Stimulated activated naive CD8-positive, alpha-beta T cell treated with anti-CD3 and anti-CD28 coated beads, Interleukin-15, Interleukin-2, amounts not matched to agents 100 ng/mL and 50 ng/mL, for 24 hours (primary cell): ENCODE measurements around the gene P2RX1.

Experiments
- H3K27ac Mint-ChIP-seq: one replicate; pipeline ENCODE4 v1.8.0; 2021; ENCODE audit warnings: mild to moderate bottlenecking, mixed read lengths
- H3K27me3 Mint-ChIP-seq: one replicate; pipeline ENCODE4 v1.8.0; 2021; ENCODE audit warnings: mixed read lengths
- H3K36me3 Mint-ChIP-seq: one replicate; pipeline ENCODE4 v1.8.0; 2021; ENCODE audit warnings: low read depth, mixed read lengths
- H3K4me1 Mint-ChIP-seq: one replicate; pipeline ENCODE4 v1.8.0; 2021; ENCODE audit warnings: low read depth, mixed read lengths
- H3K4me3 Mint-ChIP-seq: one replicate; pipeline ENCODE4 v1.8.0; 2021; ENCODE audit warnings: mild to moderate bottlenecking, mixed read lengths
- H3K9me3 Mint-ChIP-seq: one replicate; pipeline ENCODE4 v1.8.0; 2021; ENCODE audit warnings: mixed read lengths

The P2RX1 gene

DNA sequence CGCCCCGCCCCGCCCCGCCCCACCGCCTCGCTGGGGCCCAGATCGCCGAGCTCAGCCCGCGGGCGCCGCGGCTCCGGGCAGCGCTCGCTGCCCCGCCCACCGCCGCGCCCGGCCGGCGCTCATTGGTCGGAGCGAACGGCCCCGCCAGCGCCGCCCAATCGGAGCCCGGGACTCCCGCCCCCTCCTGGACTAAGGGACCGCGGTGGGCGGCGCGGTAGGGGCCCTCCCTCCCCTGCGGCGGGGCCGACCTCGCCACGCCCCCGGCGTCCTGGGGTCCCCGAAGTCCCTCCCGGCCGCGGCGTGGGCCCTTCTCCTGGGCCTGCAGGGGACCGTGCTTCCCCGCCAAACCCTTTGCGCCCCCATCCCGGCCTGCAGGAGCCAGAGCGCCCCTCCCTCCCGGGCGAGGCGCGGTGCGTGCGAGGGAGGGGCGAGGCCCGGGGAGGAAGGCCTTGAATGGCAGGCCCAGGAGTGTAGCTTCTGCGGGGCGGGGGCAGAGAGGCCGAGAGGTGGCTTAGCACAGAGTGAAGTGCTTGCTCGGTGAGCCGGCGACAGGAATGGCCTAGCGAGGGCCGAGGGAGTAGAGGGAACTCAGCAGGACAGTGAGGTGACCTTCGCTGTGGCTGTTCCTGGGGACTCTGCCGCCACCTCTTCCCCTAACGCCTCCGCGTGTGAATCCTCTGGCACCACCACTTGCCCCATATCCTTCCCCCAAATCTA, 23.1 kb downstream of the P2RX1 start, which contains the start of gene CAMKK1:
TSS of gene CAMKK1 (minus strand) at position 51 of the 717 bp plus-strand sequence. CDS start 7,366 bp downstream, outside the sequence.
- Mint-ChIP-seq H3K4me1 (peaks cover 30% of the 10 kb centered on the region), H3K36me3 (no peaks in the 10 kb centered on the region), H3K27me3 (peaks cover 7% of the 10 kb centered on the region), H3K27ac (peak within 1 kb of the TSS; percentile 63), H3K4me3 (peak within 1 kb of the TSS; percentile 80), H3K9me3 (no peaks in the 10 kb centered on the region)

DNA sequence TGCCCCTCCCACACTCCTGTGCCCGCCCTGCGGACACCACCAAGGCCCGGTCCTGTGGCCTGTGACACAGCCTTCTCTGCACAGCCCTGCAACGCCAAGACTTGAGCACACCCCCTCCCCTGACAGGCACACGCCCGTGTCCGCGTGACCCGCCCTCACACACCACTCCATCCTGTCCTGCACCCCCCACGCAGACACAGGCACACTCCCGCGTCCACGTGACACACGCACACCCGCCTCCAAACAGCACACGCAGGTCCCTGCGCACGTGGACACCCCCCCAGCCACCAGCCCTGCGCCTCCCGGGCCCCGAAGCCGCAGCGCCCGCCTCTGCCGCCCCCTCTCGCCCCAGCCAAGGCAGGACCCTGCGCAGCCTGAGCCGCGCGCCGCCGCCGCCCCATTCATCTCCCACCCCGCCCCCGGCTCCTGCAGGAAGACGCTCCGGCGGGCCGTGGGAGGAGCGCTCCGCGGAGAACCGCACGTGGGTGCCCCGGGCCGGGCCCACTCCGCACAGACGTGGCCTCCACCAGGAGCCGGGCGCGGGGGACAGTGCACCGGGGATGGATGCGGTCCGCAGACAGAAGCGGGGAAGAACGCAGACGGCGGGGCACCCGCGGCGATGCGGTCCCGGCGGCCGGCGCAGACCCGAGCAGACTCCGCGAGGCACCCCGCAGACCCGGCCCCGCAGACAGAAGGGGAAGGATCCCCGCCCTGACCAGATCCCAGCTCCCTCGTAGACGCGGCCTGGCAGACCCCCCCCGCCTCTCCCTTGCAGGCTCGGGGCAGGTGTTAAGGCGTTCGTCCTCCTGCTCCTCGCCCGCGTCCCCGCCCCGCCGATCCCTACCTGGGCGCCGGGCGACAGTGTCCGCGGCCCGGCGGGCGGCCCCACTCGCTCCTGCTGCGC, 23.9 kb downstream of the P2RX1 start:
- Mint-ChIP-seq H3K27ac (no peak overlapping the region), H3K27me3 (peaks cover 7% of the 10 kb centered on the region), H3K4me1 (peaks cover 36% of the 10 kb centered on the region), H3K9me3 (no peaks in the 10 kb centered on the region), H3K36me3 (no peaks in the 10 kb centered on the region), H3K4me3 (peak overlapping the region; percentile 80)

DNA sequence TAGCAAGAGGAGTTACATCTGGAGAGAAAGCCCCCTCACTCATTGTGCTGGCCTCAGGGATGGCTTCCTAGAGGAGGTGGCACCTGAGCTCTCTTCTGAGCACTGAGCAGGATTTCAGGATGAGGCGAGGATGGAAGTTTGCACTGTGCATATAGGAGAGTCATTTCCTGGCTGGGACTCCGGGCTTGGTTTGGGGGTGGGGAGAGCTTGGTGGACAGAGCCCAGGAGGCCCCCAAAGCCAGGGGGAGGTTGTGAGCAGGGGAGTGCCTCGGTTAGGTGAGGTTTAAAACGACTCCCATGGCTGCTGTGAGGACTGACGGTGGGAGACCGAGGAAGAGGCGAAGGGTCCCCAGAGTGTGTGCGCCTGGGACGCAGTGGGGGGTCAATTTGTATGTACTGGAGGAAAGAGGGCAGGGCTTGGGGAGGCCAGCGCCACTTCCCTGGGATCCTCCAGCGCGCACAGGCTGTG, 24.6 kb downstream of the P2RX1 start:
- peak overlapping the region; percentile 14 for H3K27ac Mint-ChIP-seq
- peak overlapping the region; percentile 80 for H3K4me3 Mint-ChIP-seq
- peaks cover 43% of the 10 kb centered on the region for H3K4me1 Mint-ChIP-seq
- peaks cover 7% of the 10 kb centered on the region for H3K27me3 Mint-ChIP-seq
- no peaks in the 10 kb centered on the region for H3K36me3 Mint-ChIP-seq
- H3K9me3 Mint-ChIP-seq, result no peaks in the 10 kb centered on the region

DNA sequence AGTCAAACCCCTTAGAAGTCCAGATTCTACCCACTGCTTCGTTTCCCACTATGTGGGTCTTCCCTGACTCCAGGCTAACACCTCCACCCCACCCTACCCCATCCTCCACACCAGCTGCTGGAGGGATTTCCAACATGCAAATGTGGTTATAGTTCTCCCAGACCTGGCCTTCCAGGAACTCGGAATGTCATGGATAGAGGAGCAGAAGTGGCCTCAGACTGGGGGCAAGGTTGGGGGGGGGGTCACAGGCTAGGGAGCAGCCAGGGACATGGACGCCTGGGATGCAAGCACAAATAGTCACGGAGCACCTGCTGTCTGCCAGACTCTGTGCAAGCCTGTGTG, 25.4 kb downstream of the P2RX1 start:
- Mint-ChIP-seq H3K4me3 (no peak overlapping the region), H3K27me3 (peaks cover 7% of the 10 kb centered on the region), H3K4me1 (peaks cover 47% of the 10 kb centered on the region), H3K36me3 (no peaks in the 10 kb centered on the region), H3K9me3 (no peaks in the 10 kb centered on the region), H3K27ac (no peak overlapping the region)

DNA sequence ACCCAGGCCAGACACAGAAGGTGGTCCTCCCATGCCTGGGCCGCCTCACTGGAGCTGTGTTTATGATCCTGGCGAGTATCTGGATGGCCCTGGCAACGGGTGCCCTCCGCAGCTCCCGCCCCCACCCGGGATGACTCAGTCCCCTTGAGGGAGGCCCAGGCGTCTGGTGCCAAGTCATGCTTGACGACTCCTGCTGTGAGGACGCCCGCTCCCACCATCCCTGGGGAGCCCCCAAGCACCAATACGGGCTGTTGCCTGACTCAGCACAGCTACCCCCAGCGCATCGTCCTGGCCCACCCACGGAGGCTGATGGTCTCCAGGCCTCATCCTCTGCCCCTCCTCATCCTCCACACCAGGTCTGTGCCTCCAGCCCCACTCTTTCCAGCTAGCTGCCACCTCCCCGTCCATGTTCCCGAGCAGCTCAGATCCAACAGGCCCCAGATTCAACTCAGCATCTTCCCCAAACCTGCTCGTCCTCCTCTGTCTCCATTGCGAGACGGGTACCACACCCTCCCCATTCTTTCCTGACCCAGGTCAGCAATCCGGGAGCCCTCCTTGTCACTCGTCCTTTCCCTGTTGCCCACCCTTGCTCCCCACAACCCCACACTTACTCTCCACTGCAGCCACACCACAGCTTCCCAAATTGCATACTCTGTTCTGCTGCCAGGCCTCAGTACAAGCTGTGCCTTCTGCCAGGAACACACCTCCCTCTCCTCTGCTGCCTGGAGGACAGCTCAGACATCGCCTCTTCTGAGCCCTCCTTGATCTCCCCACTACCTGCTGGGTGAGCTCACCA, 26.0 kb downstream of the P2RX1 start:
- Mint-ChIP-seq H3K9me3 (no peaks in the 10 kb centered on the region), H3K4me1 (peaks cover 47% of the 10 kb centered on the region), H3K27me3 (peaks cover 7% of the 10 kb centered on the region), H3K4me3 (no peak overlapping the region), H3K36me3 (no peaks in the 10 kb centered on the region), H3K27ac (no peak overlapping the region)

DNA sequence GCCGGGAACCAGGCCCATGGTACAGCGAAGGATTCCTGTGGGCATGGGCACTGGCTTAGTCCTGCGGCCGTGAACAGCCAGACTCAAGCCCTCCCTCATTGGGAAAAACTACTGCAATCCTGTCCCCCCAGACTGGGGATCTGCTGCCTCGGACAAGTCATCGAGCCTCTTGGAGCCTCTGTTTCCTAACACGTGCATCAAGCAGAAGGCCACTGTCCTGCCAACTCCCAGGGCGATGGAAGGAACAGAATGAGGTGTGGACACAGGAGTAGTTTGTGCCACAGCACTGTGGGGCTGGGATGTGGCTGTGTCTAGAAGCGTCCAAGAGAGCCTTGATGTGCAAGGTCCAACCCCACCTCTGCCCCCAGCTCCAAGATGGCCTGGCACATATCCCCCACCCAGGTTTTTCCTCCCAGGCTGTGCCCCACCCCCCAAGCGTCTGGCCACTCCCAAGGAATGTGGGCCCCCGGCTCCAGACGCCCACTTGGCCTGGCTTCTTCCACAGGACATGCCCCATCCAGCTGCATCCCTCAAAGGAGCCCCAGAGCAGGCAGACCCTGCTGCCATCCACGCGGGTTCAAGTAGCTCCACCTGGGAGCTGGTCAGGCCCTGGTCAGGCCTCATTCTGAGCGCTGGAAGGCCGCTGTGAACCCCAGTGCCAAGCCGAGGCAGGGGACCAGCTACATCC, 26.8 kb downstream of the P2RX1 start:
- Mint-ChIP-seq H3K36me3 (no peaks in the 10 kb centered on the region), H3K27me3 (peaks cover 7% of the 10 kb centered on the region), H3K4me1 (peaks cover 44% of the 10 kb centered on the region), H3K4me3 (no peak overlapping the region), H3K9me3 (no peaks in the 10 kb centered on the region), H3K27ac (no peak overlapping the region)

DNA sequence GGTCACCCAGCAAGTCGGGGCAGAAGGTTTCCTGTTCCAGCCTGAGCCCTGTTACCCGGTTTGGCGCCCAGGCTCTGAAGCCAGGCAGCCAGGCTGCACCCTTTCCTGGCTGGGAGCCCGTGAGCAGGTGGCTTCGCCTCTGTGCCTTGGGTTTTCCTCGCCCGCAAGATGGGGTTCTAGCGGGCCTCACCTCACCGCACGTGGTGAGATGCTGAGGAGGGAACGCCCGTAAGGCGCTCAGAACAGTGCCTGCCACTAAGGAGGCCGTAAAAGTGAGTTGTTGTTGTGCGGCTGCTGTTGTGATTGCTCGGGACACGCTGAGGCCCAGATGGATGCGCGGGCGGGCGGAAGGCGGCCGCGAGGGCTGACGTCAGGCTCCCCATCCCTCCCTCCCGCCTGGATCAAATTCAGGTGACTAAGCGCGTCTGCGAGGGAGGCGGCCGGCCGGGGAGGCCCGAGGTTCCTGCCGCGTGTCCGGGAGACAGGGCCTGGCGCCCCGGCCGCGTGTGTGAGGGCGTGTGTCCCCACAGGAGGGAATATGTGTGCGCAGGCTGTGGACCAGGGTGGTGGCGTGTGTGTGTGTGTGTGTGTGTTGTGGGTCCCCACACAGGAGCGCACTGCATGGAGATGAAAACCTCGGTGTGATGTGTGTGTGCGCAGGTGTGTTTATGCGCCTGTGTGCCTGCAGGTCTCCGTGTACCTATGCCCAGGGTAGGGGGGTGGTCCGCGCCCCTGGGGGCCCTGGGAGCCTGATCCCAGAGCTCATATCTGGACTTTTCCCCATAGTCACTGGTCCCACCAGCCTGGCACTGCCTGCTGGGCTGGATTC, 27.7 kb downstream of the P2RX1 start:
- H3K27me3 Mint-ChIP-seq, result peaks cover 7% of the 10 kb centered on the region

DNA sequence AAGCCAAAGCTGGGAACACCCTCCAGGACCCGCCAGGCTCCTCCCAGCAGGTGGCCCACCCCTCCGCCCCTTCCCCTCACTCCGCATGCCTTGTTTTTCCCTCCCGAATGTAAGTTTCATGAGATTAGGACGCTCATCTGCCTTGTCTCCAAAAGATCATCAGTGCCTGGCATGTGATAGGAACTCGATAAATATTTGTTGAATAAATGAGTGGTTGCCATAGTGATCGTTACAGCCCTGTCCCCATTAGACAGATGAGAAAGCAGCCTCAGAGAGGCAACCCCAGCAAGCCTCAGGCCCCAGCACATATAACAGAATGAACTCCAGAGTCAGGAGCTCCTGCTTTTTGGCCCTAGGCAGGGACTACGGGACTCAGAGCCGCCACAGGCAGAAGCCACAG, 28.5 kb downstream of the P2RX1 start:
- Mint-ChIP-seq H3K27ac (no peak overlapping the region), H3K36me3 (no peaks in the 10 kb centered on the region), H3K4me1 (peaks cover 35% of the 10 kb centered on the region), H3K27me3 (peaks cover 7% of the 10 kb centered on the region), H3K9me3 (no peaks in the 10 kb centered on the region), H3K4me3 (no peak overlapping the region)

More for the DNA sequence above, 27.7 kb downstream of the P2RX1 start:
- Mint-ChIP-seq H3K4me1 (peaks cover 38% of the 10 kb centered on the region), H3K27ac (no peak overlapping the region), H3K9me3 (no peaks in the 10 kb centered on the region), H3K4me3 (no peak overlapping the region), H3K36me3 (no peaks in the 10 kb centered on the region)

DNA sequence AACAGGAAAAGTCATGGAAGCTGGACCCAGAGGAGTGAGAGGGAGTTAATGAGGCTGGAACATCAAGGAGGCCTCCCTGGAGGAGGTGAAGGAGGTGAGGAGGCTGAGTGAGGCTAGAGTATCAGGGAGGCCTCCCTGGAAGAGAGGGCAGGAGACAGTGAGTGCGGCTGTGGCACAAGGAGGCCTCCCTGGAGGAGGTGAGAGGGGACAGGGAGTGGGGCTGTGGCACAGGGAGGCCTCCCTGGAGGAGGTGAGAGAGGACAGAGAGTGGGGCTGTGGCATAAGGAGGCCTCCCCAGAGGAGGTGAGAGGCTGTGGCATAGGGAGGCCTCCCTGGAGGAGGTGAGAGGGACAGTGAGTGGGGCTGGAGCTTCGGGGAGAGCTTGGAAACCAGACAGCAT, 28.9 kb downstream of the P2RX1 start:
- Mint-ChIP-seq H3K9me3 (no peaks in the 10 kb centered on the region), H3K4me3 (no peak overlapping the region), H3K36me3 (no peaks in the 10 kb centered on the region), H3K27ac (no peak overlapping the region), H3K4me1 (peaks cover 35% of the 10 kb centered on the region), H3K27me3 (peaks cover 7% of the 10 kb centered on the region)

DNA sequence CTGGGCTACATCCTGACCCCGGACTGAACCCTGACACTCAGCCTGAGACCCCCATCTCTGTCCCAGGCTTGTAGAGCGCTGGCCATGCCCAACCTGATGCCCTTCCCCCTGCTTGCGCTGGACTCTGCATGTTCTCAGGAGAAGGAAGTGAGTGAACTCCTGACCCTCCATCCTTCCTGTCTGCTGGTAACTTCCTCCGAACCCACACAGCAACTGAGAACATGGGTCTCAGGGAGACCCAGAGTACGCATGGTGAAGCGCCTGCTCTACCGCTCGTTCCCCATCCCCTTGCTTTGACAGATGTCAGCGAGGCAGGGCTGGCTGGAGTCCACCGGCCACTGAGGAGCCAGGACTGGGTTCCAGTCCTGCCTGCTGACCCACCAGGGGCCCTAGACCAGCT, 29.5 kb downstream of the P2RX1 start:
- Mint-ChIP-seq H3K4me3 (no peak overlapping the region), H3K27me3 (peaks cover 7% of the 10 kb centered on the region), H3K27ac (peak overlapping the region; percentile 81), H3K9me3 (no peaks in the 10 kb centered on the region), H3K36me3 (no peaks in the 10 kb centered on the region), H3K4me1 (peaks cover 32% of the 10 kb centered on the region)

DNA sequence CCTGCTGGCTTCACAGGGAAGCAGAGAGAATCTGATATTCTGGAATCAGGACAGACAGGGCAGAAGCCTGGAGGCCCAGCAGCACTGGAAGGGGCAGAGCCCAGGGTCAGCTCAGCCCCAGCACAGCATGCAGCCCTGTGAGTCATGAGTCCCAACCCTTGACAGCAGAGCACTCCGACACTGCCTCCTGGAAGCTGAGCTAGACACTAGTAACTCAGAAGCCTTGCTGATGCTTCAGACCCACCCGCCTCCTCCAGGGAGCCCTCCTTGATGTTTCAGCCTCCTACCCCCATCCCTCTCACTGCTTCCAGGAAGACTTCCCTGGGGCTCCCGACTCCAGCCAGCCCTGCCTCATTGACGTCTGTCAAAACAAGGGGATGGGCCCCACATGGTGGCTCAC, 30.3 kb downstream of the P2RX1 start:
- Mint-ChIP-seq H3K27ac (peak overlapping the region; percentile 72), H3K27me3 (no peaks in the 10 kb centered on the region), H3K4me1 (peaks cover 24% of the 10 kb centered on the region), H3K9me3 (no peaks in the 10 kb centered on the region), H3K4me3 (no peak overlapping the region), H3K36me3 (no peaks in the 10 kb centered on the region)

DNA sequence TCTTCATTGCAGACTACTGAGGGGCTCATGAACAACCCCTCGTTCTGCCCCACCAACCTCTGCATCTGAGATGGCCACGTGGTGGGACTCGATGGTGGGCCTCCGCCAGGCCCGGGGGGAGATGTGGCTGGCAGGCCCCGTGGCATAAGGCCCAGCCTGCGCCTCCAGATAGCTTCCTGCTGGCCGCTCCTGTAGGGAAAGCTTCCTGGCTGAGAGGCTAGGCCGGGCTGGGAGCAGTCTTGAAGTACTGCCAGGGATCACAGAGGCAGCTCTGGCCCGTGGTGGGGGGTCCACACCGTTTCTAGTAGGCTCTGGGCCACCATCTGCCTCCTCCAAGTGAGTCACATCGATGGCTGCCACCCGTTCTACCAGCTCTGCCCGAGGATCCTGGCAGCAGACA, 31.0 kb downstream of the P2RX1 start:
- H3K4me3 Mint-ChIP-seq, result no peak overlapping the region
- peaks cover 19% of the 10 kb centered on the region for H3K4me1 Mint-ChIP-seq
- no peaks in the 10 kb centered on the region for H3K9me3 Mint-ChIP-seq
- H3K27me3 Mint-ChIP-seq, result no peaks in the 10 kb centered on the region
- no peaks in the 10 kb centered on the region for H3K36me3 Mint-ChIP-seq
- H3K27ac Mint-ChIP-seq, result no peak overlapping the region

DNA sequence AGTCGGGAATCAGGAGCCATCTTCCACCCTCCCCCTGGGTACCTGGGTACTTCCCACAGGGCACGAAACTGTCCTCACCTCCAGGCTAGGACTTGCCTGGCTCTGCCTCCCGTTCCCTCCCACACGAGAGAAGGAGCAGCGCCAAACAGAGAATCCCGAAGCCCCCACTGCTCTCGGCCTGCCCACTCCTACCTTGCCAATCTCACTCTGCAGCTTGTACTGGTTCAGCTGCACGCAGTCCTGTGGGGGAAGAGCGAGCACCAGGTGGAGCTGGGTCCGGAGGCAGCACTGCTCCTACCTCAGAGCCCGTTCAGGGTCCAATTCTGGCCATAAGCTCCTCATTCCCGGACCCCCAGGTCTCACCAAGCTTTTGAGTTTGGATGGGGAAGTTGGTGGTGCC, 32.1 kb downstream of the P2RX1 start:
- H3K9me3 Mint-ChIP-seq, result no peaks in the 10 kb centered on the region
- H3K27ac Mint-ChIP-seq, result no peak overlapping the region
- no peaks in the 10 kb centered on the region for H3K36me3 Mint-ChIP-seq

DNA sequence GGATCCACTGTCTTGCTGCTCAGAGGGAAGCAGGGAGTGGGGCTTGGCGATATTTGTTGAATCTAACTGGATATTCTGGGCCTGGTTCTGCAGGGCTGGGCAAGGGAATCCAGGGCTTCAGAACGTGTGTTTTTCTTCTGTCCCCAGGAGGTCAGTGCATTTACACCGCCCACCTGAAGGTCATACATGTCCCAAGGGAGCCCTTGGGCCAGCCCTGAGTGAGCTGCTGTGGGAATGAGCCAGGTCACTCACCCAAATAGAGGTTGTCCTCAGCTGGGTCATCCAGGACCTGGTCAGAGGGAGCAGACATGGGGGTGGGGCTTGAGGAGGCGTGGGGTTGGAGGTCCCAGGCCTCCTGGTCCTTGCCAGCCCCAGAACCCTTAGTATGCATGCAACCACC, 34.0 kb downstream of the P2RX1 start:
- Mint-ChIP-seq H3K9me3 (no peaks in the 10 kb centered on the region), H3K27me3 (no peaks in the 10 kb centered on the region), H3K4me3 (no peak overlapping the region), H3K4me1 (peaks cover 10% of the 10 kb centered on the region), H3K36me3 (no peaks in the 10 kb centered on the region), H3K27ac (no peak overlapping the region)

More for the DNA sequence above, 32.1 kb downstream of the P2RX1 start:
- peaks cover 17% of the 10 kb centered on the region for H3K4me1 Mint-ChIP-seq
- H3K27me3 Mint-ChIP-seq, result no peaks in the 10 kb centered on the region
- no peak overlapping the region for H3K4me3 Mint-ChIP-seq
